ENCODE measurements around the gene RAB1A.

- TF ChIP-seq BHLHE40 (IDR thresholded peaks at IDR 0.05; ENCODE audit: low read depth, low read length): no peak
- TF ChIP-seq CHD4 (IDR thresholded peaks at IDR 0.05; ENCODE audit: borderline replicate concordance): no peak
- TF ChIP-seq, protein P1, sequence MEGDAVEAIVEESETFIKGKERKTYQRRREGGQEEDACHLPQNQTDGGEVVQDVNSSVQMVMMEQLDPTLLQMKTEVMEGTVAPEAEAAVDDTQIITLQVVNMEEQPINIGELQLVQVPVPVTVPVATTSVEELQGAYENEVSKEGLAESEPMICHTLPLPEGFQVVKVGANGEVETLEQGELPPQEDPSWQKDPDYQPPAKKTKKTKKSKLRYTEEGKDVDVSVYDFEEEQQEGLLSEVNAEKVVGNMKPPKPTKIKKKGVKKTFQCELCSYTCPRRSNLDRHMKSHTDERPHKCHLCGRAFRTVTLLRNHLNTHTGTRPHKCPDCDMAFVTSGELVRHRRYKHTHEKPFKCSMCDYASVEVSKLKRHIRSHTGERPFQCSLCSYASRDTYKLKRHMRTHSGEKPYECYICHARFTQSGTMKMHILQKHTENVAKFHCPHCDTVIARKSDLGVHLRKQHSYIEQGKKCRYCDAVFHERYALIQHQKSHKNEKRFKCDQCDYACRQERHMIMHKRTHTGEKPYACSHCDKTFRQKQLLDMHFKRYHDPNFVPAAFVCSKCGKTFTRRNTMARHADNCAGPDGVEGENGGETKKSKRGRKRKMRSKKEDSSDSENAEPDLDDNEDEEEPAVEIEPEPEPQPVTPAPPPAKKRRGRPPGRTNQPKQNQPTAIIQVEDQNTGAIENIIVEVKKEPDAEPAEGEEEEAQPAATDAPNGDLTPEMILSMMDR (IDR thresholded peaks at IDR 0.05): no peak
- no peak for TF ChIP-seq HMGXB4 (CRISPR knock-in tag; IDR thresholded peaks at IDR 0.05; ENCODE audit: borderline replicate concordance)
- TF ChIP-seq GATA3 (IDR thresholded peaks at IDR 0.05; ENCODE audit: borderline replicate concordance): no peak
- no peak for TF ChIP-seq NPAS2 (CRISPR knock-in tag; IDR thresholded peaks at IDR 0.05; ENCODE audit: borderline replicate concordance)
- TF ChIP-seq POLR2A (IDR thresholded peaks at IDR 0.05; ENCODE audit: low read length): no peak
- TF ChIP-seq HOXB13 (CRISPR knock-in tag; IDR thresholded peaks at IDR 0.05; ENCODE audit: low read depth): no peak
- TF ChIP-seq CEBPB (IDR thresholded peaks at IDR 0.05): no peak
- TF ChIP-seq PHF8 (IDR thresholded peaks at IDR 0.05; ENCODE audit: borderline replicate concordance, low read depth): no peak
- no peak for TF ChIP-seq RAD21 (conservative IDR thresholded peaks at IDR 0.05 in 1 of 2, IDR thresholded peaks at IDR 0.05 in 1 of 2)
- TF ChIP-seq NR3C1 (IDR thresholded peaks at IDR 0.05): no peak
- TF ChIP-seq, protein P2, sequence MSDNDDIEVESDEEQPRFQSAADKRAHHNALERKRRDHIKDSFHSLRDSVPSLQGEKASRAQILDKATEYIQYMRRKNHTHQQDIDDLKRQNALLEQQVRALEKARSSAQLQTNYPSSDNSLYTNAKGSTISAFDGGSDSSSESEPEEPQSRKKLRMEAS (IDR thresholded peaks at IDR 0.05): no peak
Measured at GRCh38 chr2:65037178-65037577, 92.7 kb downstream of the RAB1A start.

All from A549 (cell line).